ENCODE data around the gene HMGN1. TPM values are rescaled to one million over a fixed set of nuclear protein-coding genes. Genes with fewer than 3 reads are reported as not detected.
A peak's percentile ranks its signal among the peaks of the same experiment; 100 is the strongest.
"Not testable (repeated sequence)": the region's sequence is repeated elsewhere in the genome, so short reads cannot be mapped to it uniquely, and the experiment has no call there.

The HMGN1 gene
- 276 TPM for polyA plus RNA-seq (ENCODE audit: insufficient read length)

GRCh38 chr21:39348355-39349210 lies at the start of gene HMGN1:
TSS of gene HMGN1 (minus strand) at chr21:39349088. CDS start at chr21:39348917, 171 bp downstream.
- peak; percentile 69 for DNase-seq (ENCODE audit: low read depth)

DNA sequence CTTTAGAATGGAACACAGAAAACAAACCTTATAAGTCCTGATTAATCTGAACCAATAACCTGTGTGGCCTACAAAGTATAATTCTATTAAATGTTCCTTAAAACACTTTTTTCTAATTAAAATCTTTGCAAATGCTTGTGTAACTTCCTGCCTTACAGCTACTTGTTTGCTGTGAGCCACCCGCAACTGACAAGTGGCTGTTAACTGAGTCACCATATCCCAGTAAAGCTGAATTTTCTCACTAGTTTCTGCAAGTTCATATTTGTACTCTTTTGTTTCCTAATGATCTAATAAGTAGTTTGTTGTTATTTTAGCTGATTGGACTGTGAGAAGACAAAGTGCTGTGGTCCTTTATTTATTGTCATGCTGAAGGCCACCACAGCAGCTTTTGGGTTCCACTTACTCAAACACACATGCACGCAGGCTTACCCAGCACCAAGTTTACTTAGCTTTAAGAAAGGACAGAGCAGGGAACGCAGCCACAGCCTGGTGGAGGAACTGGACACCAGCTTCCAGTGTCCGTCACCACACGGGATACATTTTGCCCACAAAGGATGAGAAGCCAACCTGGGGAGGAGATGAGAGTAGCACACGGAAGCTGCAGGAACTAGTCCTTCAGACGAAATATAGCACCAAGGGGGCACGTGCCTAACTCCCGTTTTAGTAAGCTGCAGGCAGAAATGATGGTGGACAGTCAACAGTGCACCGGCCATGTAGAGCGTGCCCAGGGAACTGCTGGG lies 48.9 kb upstream of the HMGN1 start:
- DNase-seq (ENCODE audit: low read depth): no peak

- DNase-seq (ENCODE audit: low read depth): no peak
These were observed 44.1 kb upstream of the HMGN1 start for GRCh38 chr21:39392981-39393380.

DNA sequence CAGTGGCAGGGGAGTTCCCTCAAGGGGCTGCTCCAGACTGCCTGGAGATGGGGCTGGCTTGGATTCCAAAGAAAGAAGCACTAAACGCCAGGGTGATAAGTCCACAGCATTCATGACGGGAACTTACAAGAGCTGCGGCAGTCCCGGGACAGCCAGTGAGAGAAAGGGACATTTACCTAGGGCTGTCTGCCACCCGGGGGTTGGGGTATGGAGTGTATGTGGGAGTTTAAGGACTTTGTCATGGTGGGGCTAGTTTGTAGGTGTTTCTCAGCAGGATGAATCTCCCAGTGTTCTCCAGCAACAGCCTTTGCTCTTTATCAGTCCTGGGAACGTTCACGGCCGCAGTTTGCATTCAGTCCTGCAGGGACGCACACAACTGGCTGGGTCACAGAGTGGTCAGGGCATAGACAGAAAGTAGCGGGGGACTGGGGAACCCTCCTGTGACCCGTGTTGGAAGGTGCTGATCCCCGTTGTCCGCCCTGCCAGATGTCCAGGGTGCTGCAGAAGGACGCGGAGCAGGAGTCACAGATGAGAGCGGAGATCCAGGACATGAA lies 41.4 kb upstream of the HMGN1 start:
- no peak for DNase-seq (ENCODE audit: low read depth)

DNA sequence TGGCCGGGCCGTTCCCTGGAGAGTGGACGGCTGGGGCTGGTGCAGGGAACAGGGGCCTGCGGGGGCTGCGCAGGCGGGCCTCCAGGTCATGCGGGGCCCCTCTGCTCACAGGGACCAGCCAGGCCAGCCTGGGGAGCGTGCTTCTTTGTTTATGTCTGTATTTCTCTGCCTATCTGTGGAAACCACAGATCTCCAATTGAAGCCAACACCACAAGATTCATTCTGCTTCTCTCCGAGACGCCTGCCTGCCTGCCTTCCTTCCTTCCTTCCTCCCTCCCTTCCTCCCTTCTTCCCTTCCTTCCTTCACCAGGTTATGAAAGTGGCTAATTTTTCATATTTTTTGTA lies 39.9 kb upstream of the HMGN1 start:
- no peak for DNase-seq (ENCODE audit: low read depth)

- peak; percentile 35 for DNase-seq (ENCODE audit: low read depth)
These were observed 39.3 kb upstream of the HMGN1 start for GRCh38 chr21:39388038-39388810.

DNA sequence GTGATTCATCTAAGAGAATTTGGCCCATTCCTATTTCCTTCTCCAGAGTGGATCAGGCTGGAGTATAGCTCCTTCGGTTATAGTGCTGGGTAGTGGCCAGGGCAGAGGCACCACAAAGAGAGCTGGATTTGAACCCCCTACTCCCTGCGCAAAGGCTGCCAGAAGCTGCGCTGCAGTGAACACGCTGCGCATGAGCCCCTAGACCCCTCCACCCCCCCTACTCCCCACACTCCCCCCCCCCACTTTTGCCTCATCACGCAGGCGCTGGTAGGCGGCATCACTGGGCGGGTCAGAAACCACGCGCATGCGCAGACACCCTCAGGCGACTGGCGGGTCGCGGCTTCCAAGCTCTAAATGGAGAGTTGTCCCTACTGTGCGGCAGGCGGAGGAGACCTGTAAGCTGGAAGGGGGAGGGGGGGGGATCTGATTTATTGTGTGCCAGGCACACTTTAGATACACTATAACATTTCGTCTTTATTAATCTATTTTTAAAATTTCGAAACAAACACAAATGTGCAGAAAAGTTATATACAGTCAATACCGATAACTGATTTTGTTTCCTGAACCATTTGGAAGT lies 38.7 kb upstream of the HMGN1 start:
- peak; percentile 73 for DNase-seq (ENCODE audit: low read depth)

- DNase-seq (ENCODE audit: low read depth): no peak
These were observed 38.0 kb upstream of the HMGN1 start for GRCh38 chr21:39386899-39387298.

- DNase-seq (ENCODE audit: low read depth): no peak
These were observed 37.3 kb upstream of the HMGN1 start for GRCh38 chr21:39386194-39386593.

DNA sequence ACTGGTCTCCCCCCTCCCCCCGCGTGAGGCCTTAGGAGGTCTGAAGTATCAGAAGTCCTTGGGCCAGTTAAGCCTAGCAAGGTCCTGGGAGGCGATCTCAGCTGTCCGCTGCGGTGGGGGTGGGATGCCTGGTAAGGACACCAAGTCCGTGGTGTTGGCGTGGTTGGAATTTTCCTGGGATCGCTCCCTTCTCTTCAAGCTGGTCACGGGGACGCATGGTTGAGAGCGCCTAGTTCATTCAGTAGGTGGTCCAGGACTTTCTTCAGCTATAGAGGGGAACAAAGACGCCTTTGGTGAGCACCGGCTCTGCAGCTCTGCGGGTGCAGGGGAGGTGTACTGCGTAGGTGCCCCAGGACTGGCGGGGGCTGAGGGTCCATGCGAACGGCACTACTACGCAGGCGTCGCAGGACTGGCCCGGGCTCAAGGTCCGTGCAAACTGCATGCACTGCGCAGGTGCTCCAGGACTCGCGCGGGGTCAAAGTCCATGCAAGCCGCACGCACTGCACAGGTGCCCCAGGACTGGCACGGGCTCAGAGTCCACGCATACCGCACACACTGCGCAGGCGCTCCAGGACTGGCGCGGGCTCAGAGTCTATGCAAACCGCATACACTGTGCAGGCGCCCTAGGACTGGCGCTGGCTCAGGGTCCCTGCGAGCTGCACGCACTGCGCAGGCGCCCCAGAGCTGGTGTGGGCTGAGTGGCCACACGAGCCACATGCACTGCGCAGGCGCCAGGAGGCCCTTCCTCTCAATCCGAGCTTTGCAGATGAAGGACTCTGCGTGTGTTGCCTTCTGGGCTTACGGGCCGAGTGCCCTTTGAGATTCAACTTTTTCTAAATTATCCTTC lies 36.6 kb upstream of the HMGN1 start:
- DNase-seq (ENCODE audit: low read depth): peak; percentile 43

GRCh38 chr21:39384674-39385298 lies 35.9 kb upstream of the HMGN1 start:
- no peak for DNase-seq (ENCODE audit: low read depth)

DNA sequence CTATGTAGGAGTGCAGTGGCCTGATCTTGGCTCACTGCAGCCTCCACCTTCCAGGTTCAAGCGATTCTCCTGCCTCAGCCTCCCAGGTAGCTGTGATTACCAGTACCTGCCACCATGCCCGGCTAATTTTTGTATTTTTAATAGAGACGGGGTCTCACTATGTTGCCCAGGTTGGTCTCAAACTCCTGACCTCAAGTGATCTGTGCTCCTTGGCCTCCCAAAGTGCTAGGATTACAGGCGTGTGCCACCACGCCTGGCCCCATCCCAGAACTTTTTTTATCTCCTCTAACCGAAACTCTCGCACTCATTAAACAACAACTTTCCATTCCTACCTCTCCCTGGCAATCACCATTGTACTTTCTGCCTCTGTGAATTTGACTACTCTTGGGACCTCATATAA lies 33.2 kb upstream of the HMGN1 start:
- DNase-seq (ENCODE audit: low read depth): not testable (repeated sequence)

DNA sequence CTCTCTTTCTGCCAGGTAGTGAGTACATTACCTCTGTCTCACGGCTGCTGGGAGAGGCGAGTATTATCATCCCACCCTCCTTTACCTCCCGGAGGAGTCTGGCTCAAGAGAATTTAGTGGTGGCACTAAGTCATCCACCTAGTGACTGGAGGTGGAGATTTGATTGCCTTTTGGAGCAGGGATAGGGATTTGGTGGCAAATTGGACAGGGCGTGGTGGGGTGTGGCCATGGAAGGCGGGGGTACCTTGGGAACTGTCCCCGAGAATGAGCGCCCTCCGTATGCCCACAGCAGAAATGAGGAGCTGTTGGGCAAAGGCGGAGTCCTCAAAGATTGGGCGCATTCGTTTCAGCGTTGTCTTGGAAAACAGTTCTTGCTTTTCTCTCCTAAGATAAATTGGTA lies 32.1 kb upstream of the HMGN1 start:
- DNase-seq (ENCODE audit: low read depth): no peak

- DNase-seq (ENCODE audit: low read depth): peak; percentile 90
These were observed 31.4 kb upstream of the HMGN1 start for GRCh38 chr21:39379986-39380891.

DNA sequence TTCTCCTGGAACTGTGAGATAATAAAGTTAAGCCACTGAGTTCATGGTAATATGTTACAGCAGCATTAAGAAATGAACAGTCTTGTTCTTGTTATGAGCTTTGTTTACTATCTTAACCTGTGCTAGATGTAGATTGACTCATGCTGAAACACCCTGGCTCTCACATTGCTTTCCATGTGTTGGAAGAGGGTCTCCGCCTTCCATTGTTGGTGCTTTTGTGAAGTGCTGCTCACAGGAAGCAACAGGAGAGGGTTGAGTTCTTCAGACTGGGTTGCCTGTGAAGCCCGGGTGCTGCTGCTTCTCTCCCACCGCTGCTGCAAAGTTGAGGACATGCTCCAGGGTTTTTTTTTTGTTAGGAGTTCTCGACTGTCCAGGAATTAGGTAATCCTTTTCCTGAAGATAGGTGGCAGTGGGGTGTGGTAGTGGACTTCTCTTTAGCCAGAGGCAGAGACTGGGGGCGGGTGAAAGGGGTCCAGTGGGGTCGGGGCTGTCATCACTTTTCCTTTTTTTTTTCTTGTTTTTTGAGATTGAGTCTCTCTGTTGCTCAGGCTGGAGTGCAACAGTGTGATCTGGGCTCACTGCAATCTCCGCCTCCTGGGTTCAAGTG lies 28.7 kb upstream of the HMGN1 start:
- no peak for DNase-seq (ENCODE audit: low read depth)

DNA sequence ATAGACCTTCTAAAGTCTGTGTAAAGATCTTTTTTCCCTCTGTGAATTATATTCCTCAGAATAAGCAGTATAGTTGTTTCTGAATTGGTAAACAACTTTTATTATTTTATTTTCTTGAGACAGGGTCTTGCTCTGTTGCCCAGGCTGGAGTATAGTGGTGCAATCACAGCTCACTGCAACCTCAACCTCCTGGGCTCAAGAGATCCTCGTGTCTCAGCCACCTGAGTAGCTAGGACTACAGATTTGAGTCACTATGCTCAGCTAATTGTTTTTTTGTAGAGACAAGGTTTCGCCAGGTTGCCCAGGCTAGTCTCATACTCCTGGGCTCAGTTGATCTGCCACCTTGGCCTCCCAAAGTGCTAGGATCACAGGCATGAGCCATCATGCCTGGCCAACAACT lies 26.6 kb upstream of the HMGN1 start:
- DNase-seq (ENCODE audit: low read depth): no peak

DNA sequence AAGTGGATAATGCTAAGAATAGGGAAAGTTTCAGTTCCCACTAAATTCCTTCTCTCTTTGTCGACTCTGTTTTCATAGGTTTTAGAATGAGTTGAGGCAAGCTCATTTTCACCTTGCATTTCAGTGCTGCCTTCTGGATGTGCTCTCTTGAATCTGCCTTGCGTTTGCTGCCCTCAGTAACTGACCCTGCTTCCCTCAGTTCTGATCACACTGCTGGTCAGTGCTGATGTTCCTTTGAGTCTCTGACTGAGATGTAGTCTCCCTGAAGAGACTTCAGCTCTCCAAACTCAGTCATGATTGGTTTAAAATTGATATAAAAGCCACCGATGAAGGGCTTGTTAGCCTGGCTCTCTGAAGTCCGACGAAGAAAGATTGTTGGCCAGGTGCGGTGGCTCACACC lies 25.2 kb upstream of the HMGN1 start:
- no peak for DNase-seq (ENCODE audit: low read depth)

- no peak for DNase-seq (ENCODE audit: low read depth)
These were observed 24.7 kb upstream of the HMGN1 start for GRCh38 chr21:39373634-39374033.

DNA sequence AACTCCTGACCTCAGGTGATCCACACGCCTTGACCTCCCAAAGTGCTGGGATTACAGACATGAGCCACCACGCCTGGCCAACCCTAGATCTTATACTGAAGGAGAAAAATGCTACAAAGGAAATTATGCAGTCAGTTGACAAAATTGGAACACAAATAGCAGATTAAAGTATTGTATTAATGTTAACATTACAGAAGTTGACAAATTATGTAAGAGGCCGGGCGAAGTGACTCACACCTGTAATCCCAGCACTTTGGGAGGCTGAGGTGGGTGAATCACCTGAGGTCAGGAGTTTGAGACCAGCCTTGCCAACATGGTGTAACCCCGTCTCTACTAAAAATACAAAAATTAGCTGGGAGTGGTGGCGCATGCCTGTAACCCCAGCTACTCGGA lies 21.0 kb upstream of the HMGN1 start:
- not testable (repeated sequence) for DNase-seq (ENCODE audit: low read depth)
